HK-2 (cell line): ENCODE results near the gene INAFM2.

ENCODE experiments used
- DNase-seq: peaks from one replicate; pipeline ENCODE4 v3.0.0-alpha.2; 2018; ENCODE audit not compliant: unreplicated experiment

The INAFM2 gene

DNA sequence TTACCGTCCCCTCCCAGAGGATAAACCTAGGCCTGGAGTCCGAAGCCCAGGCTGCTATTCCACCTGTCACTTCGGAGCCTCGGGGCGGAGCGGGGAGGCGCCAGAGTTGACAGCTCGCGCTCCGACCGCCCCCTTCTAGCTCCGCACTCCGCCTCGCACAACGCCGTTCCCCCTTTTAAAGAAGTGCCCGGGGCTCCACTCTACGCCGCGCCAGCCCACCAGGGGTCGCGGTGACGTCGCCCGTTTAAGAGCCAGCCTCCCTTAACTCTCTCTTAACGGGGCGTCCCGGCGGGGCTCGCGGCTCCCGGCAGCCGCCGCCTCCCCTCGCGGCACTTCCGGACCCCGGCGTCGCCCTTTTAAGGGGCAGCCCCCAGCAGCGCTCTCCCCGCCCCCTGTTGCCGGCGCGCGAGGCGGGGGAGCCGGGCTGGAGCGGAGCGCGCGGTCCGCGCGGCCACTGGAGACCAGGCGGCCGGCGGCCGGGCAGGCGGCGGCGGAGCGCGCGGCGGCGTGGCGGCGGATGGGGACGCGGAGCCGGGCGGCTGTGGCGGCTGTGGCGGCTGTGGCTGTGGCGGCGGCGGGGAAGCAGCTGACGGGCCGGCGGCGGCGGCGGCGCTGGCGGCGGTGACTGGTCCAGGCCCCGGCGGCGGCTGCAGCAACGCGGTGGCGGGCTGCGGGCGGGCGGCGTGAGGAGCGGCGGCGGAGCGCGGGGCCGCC lies at the start of gene INAFM2:
Gene INAFM2 (plus strand): TSS at position 454 of the 714 bp plus-strand sequence. CDS start 364 bp downstream, outside the sequence.
- DNase-seq = peak; percentile 83

GRCh38 chr15:40274350-40275274 lies 48.9 kb upstream of the INAFM2 start:
- DNase-seq = peak; percentile 78

DNA sequence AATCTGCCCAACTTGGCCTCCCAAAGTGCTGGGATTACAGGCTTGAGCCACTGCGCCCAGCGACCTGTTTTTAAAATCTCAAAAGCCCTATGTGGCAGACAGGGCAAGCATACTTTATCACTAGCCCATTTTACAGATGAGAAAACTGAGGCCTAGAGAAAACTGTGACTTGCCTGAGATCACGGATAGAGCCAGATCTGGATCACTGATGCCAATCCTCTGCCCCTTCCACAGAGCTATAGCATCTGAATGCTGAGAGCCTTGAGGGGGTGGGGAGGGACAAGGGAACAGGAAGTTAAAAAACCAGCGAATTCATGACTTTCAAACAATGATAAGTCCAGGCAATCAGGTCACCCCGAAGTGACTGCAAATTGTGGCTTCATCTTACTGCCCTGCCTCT lies 48.0 kb upstream of the INAFM2 start:
- no peak for DNase-seq

GRCh38 chr15:40275954-40276353 lies 47.5 kb upstream of the INAFM2 start:
- DNase-seq = no peak

DNA sequence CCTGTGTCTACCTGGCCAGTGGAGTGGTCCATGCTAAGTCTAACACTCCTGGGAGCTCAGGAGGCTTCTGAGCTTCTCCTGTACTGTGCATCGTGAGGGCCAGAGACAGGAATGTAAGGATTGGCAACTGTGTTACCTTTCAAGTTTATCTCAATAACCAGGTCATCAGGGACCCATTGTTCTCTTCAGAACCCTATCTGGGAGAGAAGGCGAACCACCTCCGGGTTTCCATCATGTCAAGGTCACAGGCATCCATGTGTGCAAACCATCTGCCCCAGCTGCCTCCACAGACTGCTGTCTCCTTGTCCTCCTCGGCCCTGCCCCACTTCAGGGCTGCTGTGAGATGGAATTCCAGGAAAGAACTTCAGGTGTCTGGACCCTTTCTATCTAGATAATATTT lies 46.6 kb upstream of the INAFM2 start:
- no peak for DNase-seq

DNA sequence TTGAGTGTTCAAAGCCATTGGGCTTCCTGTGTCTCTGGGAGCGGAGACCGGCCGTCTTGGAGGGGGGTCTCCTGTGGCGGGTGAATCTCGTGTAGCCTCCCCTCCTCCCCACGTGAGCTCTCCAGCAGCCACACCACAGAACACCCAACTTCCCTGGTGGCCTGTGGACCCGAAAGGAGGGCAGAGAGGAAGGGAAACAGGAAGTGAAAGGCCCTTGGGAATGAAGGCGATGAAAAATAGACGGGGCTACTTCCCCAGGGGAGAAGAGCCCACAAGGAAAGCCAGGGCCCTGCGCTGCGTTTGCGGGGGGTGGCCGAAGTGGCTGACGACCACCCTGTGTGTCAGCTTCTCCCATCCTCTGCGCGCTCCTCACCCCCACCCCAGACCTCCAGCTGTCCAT lies 46.0 kb upstream of the INAFM2 start:
- no peak for DNase-seq

DNA sequence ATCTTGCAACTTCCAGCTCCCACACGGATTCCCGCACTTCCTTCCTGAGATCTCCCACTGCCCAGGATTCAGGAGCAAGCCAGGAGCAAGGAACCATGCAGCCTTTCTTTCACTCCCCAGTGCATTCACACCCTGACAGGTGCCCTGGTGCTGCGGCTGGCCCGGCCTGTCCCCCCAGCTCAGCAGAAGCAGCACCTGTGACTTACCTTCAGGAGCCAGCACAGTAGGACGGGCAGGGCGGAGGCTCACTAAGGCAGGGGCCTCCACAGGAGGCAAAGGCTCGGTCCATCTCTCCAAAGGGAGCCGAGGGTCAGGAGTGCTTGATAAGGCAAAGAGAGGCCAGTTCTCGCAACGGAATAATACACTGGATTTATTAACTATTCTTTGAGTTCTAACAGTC lies 45.5 kb upstream of the INAFM2 start:
- DNase-seq = no peak

DNA sequence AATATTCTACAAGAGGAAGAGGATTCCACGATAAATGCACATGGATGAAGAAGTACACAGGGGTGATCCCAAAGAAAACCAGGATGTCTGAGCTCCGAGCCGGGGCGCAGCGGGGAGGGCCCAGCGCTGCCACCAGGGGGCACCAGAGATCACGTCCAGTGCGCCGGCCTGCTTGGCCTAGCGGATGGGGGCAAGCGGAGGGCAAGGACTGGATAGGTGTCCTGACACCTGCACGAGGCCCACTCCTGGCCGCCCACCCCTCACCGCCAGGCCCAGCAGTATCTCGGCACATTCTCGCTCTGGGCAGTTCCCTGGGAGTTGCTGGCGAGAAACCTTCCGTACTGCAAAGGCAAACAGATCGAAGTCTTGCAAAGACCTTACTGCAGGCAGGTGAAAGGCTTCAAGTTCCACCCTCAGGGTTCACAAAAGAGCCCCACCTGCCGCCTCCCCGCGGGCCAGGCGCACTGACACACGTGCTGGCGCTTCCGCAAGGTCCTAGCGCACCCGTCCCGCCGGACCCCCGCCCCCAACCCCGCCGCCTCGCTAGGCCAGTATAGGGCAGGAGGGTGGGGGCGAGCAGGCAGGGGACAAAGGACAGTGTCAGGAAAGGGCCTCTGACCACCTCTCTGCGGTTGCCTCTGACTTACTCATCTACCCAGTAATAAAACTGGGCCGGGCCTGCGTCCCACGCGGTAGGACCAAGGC lies 43.9 kb upstream of the INAFM2 start:
- peak; percentile 66 for DNase-seq

- no peak for DNase-seq
These were observed 43.0 kb upstream of the INAFM2 start for GRCh38 chr15:40280260-40281056.

DNA sequence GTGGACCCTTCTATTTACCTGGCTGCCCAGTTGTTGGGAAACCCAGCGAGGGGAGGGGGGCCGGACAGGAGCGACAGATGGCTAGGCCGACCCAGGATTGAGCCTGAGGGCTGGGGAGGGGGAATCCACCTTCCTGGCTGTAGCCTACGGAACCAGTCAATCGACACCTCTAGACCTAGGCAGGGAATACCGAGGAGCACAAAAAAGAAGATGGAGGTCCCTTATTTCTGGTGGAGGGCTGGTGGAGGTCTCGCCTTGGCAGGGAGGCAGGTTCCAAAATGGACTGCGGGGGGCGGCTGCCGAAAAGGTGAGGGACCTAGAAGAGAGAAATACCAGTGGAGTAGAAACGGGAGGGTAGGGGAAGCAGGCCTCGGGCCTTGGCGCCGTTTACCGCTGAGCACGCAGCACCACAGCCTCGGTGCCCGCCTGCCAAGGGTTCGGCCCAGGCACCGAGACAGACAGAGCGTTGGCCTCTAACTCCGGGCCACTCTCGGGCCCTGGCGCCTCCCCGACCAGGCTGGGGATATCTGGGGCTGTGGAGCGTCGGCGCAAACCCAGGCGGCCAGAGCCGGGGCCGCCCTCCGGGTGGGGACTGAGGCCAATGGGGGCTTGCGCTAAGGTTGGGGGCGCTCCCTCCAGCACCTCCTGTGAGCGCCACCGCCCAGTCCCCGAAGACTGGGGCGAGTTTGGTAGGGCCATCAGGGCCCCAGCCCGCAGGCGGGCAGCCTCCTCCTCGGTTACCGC lies 42.3 kb upstream of the INAFM2 start:
- DNase-seq = no peak

DNA sequence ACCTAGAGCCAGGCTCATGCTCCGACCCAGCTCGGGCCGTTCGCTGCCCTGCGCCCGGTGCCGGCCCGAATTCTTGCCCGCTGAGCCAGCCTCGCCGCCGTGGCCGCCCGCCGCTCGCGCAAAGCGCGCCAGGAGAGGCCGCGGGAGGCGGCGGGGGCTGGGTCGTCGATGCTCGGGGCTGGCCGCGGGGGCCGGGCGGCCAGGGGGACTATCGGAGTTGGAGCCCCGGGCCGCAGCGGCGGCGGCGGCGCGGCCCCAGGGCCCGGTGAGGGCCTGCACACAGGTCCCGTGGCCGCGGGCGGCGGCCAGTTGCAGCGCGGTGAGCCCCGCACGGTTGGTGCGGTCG lies 41.7 kb upstream of the INAFM2 start:
- no peak for DNase-seq

DNA sequence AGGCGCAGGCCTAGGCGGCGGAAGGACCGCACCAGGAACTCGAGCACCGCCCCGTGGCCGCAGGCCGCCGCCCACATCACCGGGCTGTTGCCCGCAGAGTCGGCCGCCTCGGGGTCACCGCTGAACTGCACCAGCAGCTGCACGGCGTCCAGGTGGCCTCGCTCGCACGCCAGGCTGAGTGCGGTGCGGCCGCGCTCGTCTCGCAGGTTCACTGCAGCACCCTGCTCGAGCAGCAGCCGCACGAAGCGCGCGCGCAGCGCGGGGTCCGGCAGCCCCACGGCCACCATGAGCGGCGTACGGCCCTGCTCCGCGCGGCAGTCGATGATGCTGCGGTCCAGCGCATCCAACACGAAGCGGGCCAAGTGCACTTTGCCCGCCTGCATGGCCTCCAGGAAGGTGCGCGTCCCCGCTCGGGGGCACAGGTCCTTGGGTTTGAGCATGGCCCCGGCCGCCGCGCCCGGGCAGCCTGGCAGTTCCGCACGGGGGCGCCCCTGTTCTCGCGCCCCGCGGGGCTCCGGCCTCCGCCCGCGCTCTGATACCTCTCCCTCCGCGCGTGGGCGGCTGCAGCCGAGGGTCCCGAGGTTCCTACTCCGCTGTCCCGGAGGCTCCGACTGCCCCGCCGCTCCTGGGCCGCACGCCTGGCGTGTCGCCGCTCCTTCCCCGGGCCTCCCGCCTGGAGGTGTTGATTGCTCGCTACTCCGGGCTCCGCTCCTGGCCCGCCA lies 41.2 kb upstream of the INAFM2 start:
- DNase-seq = peak; percentile 41

GRCh38 chr15:40282869-40283614 lies 40.5 kb upstream of the INAFM2 start, which contains the start of gene ANKRD63:
Gene ANKRD63 (minus strand): TSS chr15:40283064. CDS start chr15:40282586, 478 bp downstream.
- no peak for DNase-seq

DNA sequence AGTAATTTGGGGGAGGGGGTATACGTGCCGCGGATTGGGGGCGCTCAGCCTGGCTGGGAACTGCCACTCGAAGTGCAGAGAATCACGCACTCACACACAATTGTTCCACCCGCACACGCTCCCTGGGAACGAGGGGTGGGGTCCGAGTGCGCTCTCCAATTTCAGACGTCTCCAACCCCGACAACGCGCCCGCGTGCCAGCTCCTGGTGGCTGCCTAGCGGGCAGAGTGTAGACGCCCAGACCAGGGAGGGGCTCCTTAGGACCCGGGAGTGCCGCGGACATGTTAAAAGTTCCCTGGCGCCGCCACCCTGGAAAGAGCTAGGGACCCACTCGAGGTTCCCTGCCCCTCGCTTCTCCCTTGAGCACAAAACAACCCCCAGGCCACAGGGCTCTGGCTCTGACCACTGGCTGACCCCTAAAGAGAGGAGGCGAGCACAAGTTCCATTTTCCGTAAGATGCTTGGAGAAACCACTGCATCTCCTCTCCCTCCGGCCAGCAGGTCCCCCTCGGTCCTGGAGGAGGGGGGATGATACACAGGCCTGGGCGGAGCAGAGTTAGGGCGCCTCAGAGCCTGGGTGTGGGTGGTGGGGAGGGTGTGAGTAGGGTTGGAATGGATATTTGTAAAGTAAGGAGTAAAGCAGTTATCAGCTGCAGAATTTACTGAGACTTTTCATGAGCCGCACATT lies 39.7 kb upstream of the INAFM2 start:
- DNase-seq = no peak

- DNase-seq = no peak
These were observed 38.3 kb upstream of the INAFM2 start for GRCh38 chr15:40285151-40285550.

DNA sequence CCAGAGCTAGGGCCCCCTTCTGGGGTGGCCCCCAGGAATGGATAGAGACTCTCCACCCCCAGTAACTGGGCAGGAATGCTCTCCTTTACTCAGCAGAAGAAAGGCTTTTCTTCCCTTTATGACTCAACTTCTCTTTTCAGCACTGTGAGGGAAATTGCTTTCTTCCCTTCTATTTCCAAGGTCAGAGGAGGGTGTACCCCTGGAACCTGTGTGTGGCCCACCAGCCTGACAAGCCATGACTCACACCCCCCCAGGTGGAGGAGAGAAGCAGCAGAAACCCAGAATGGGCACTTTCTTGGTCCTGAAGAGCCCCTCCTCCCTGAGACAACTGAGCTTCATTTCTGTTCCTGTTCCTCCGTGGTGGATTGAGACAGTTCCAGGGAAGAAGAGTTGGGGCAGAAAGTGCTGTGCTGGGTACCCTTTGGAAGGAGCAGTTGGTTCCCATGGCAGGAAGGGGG lies 37.9 kb upstream of the INAFM2 start:
- DNase-seq = no peak

GRCh38 chr15:40286061-40286532 lies 37.4 kb upstream of the INAFM2 start:
- DNase-seq = no peak

GRCh38 chr15:40286794-40287193 lies 36.7 kb upstream of the INAFM2 start:
- no peak for DNase-seq

GRCh38 chr15:40287505-40287904 lies 36.0 kb upstream of the INAFM2 start:
- no peak for DNase-seq
